ENCODE results near the gene VSIG2.

The VSIG2 gene

DNA sequence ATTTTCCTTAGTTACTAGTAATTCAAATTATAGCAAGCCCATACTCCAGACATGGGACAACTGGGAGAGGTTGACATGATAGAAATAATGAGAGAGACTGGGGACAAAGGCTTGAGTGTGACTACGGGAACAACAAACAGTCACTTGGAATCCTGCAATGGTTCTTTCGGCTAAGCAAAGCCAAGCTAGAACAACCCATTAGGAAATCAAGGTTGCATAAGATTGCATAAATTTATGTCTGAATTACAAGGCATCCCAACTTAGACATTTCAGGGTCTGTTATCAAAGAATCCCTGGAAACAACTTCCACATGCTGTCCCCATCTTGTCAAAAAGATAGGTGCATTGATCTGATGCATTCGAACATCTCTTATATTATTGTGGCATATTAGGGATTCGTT, 22.5 kb downstream of the VSIG2 start:
- ChIA-PET CTCF (interaction anchor here (1.7 kb wide), 1 partner anchor 17 kb away, joined by 4 read pairs; no protein-coding TSS in a partner anchor), POLR2A (no interaction called here)
- DNase-seq (ENCODE audit: extremely low spot score), result no peak
- TF ChIP-seq CTCF (IDR thresholded peaks at IDR 0.05; ENCODE audit: control extremely low read depth, extremely low read depth, low read depth, missing control alignments), result no peak

DNA sequence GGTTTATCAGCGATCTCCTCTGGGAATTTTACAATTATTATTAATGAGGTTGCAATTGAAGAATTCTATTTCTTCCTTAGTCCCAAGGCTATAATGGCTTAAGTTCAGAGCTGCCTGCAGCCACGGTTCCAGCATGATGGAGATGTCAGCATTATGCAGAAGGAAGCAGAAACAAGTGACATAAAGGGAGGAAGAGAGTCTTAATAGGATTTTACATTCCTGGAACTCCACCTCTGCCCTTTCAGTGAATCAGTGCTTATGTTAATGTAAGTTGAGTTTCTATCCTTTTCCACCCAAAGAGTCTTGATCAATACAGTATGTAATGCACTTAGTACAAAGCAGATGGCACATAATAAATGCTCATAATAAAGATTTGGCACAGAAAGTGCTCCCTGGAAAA, 23.9 kb downstream of the VSIG2 start:
- no peak for DNase-seq (ENCODE audit: extremely low spot score)
- POLR2A ChIA-PET, result no interaction called here
- TF ChIP-seq CTCF (IDR thresholded peaks at IDR 0.05; ENCODE audit: control extremely low read depth, extremely low read depth, low read depth, missing control alignments), result no peak
- CTCF ChIA-PET, result no interaction called here

- ChIA-PET POLR2A (no interaction called here), CTCF (no interaction called here)
- no peak for TF ChIP-seq CTCF (IDR thresholded peaks at IDR 0.05; ENCODE audit: control extremely low read depth, extremely low read depth, low read depth, missing control alignments)
- DNase-seq (ENCODE audit: extremely low spot score), result no peak
These were observed 24.6 kb downstream of the VSIG2 start for GRCh38 chr11:124727474-124727873.

GRCh38 chr11:124725719-124726105, 26.3 kb downstream of the VSIG2 start:
- POLR2A ChIA-PET, result no interaction called here
- DNase-seq (ENCODE audit: extremely low spot score), result no peak
- no peak for TF ChIP-seq CTCF (IDR thresholded peaks at IDR 0.05; ENCODE audit: control extremely low read depth, extremely low read depth, low read depth, missing control alignments)
- CTCF ChIA-PET, result no interaction called here

GRCh38 chr11:124724979-124725718, 26.9 kb downstream of the VSIG2 start:
- no peak for TF ChIP-seq CTCF (IDR thresholded peaks at IDR 0.05; ENCODE audit: control extremely low read depth, extremely low read depth, low read depth, missing control alignments)
- peak; percentile 82 for DNase-seq (ENCODE audit: extremely low spot score)
- ChIA-PET CTCF (interaction anchor here (1.2 to 2.5 kb wide), 2 partner anchors 10 to 16 kb away, joined by 3 to 12 read pairs; no protein-coding TSS in a partner anchor), POLR2A (no interaction called here)

GRCh38 chr11:124722176-124722575, 29.9 kb downstream of the VSIG2 start:
- ChIA-PET CTCF (interaction anchor here (1.6 kb wide), 1 partner anchor 73 kb away, joined by 4 read pairs; no protein-coding TSS in a partner anchor), POLR2A (no interaction called here)
- DNase-seq (ENCODE audit: extremely low spot score), result no peak
- TF ChIP-seq CTCF (IDR thresholded peaks at IDR 0.05; ENCODE audit: control extremely low read depth, extremely low read depth, low read depth, missing control alignments), result no peak

All from GM10248 (cell line).